HG03432 (cell line): ENCODE data around the gene PCDHB5.
"Not testable (repeated sequence)": the region's sequence is repeated elsewhere in the genome, so short reads cannot be mapped to it uniquely, and the experiment has no call there.

Source experiments
- ATAC-seq: cut with Tn5 transposase; IDR thresholded peaks from one replicate; pipeline ENCODE4 v1.9.1; 2021; ENCODE audit warnings: mild to moderate bottlenecking, moderate library complexity; ENCODE audit not compliant: unreplicated experiment

PCDHB5 gene

DNA sequence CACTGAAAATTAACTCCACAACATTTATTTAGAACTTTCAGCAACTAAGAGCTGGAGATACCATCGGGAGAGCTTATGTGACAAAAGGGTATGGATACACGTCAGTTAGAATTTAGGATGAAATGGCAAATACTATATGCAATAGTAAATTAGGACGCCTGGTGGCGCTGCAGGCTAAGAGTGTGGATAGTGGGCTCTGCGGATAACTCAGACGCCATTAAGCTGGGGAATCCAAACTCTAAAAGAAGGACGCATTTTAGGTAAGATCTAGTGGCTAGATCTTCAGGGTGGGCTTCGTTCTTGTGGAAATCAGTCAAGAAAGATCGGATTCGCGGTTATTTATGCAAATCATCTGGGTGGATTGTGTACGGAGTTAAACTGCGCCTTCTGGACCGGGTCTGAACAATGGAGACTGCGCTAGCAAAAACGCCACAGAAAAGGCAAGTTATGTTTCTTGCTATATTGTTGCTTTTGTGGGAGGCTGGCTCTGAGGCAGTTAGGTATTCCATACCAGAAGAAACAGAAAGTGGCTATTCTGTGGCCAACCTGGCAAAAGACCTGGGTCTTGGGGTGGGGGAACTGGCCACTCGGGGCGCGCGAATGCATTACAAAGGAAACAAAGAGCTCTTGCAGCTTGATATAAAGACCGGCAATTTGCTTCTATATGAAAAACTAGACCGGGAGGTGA lies at the start of gene PCDHB5:
Gene PCDHB5, plus strand, starts transcription at position 177 of the 688 bp plus-strand sequence. Its CDS starts 229 bp downstream, at position 406.
- no peak for ATAC-seq

DNA sequence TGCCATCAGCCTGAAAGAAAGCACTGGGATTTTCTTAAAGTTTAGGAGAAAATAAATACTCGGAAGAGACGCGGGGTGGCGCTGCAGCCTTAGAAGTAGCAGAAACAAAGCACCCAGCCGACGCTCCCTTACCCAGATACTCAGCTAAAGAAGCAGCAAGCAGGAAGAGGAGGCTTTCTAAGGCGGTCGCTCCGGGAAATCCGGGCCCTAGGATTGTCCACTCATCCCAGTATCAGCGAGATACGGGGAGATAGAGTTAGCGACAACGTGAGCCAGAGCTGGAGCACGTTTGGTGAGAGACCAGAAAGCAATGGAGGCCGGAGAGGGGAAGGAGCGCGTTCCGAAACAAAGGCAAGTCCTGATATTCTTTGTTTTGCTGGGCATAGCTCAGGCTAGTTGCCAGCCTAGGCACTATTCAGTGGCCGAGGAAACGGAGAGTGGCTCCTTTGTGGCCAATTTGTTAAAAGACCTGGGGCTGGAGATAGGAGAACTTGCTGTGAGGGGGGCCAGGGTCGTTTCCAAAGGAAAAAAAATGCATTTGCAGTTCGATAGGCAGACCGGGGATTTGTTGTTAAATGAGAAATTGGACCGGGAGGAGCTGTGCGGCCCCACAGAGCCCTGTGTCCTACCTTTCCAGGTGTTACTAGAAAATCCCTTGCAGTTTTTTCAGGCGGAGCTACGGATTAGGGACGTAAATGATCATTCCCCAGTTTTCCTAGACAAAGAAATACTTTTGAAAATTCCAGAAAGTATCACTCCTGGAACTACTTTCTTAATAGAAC lies 40.3 kb upstream of the PCDHB5 start, which contains the start of gene PCDHB2:
Gene PCDHB2, plus strand, starts transcription at position 135 of the 782 bp plus-strand sequence. Its CDS starts 176 bp downstream, at position 311.
- ATAC-seq: no peak

DNA sequence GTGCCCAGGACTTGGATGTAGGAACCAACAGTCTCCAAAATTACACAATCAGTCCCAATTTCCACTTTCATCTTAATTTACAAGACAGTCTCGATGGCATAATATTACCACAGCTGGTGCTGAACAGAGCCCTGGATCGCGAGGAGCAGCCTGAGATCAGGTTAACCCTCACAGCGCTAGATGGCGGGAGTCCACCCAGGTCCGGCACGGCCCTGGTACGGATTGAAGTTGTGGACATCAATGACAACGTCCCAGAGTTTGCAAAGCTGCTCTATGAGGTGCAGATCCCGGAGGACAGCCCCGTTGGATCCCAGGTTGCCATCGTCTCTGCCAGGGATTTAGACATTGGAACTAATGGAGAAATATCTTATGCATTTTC lies 39.8 kb upstream of the PCDHB5 start:
- no peak for ATAC-seq

DNA sequence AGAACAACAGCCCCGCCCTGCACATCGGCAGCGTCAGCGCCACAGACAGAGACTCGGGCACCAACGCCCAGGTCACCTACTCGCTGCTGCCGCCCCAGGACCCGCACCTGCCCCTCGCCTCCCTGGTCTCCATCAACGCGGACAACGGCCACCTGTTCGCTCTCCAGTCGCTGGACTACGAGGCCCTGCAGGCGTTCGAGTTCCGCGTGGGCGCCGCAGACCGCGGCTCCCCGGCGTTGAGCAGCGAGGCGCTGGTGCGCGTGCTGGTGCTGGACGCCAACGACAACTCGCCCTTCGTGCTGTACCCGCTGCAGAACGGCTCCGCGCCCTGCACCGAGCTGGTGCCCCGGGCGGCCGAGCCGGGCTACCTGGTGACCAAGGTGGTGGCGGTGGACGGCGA lies 38.8 kb upstream of the PCDHB5 start:
- ATAC-seq: not testable (repeated sequence)

DNA sequence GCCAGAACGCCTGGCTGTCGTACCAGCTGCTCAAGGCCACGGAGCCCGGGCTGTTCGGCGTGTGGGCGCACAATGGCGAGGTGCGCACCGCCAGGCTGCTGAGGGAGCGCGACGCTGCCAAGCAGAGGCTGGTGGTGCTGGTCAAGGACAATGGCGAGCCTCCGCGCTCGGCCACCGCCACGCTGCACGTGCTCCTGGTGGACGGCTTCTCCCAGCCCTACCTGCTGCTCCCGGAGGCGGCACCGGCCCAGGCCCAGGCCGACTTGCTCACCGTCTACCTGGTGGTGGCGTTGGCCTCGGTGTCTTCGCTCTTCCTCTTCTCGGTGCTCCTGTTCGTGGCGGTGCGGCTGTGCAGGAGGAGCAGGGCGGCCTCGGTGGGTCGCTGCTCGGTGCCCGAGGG lies 38.4 kb upstream of the PCDHB5 start:
- ATAC-seq: not testable (repeated sequence)

DNA sequence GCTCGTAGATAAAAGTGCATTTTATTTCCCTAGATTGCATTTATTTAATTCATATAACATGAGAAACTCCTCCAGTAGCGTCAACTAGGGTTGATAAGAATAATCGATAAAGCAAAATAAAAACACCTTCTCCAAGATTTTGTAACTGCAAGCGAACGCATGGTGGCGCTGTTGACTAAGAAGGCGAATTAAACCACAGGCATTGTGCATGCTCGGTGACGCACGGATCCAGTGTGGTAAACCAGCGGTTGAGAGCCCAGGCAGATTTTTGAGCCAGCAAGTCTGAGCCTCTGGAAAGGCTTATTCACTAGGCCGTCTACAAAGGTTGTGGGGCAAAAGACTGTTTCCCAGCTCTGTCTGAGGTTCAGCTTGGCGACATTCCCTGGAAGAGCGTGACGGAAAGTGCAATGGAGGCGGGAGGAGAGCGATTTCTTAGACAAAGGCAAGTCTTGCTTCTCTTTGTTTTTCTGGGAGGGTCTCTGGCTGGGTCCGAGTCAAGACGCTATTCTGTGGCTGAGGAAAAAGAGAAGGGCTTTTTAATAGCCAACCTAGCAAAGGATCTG lies 34.7 kb upstream of the PCDHB5 start, which contains the start of gene PCDHB3:
Gene PCDHB3, plus strand, starts transcription at position 231 of the 563 bp plus-strand sequence. Its CDS starts 177 bp downstream, at position 408.
- no peak for ATAC-seq

DNA sequence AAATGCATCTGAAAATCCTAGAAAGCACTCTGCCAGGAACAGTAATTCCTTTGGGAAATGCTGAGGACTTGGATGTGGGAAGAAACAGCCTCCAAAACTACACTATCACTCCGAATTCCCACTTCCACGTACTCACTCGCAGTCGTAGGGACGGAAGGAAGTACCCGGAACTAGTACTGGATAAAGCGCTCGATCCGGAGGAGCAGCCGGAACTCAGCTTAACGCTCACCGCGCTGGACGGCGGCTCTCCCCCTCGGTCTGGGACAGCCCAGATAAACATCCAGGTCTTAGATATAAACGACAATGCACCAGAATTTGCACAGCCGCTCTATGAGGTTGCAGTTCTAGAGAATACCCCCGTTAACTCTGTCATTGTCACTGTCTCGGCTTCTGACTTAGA lies 33.9 kb upstream of the PCDHB5 start:
- ATAC-seq: no peak

DNA sequence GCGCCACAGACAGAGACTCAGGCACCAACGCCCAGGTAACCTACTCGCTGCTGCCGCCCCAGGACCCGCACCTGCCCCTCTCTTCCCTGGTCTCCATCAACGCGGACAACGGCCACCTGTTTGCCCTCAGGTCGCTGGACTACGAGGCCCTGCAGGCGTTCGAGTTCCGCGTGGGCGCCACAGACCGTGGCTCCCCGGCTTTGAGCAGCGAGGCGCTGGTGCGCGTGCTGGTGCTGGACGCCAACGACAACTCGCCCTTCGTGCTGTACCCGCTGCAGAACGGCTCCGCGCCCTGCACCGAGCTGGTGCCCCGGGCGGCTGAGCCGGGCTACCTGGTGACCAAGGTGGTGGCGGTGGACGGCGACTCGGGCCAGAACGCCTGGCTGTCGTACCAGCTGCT lies 32.9 kb upstream of the PCDHB5 start:
- not testable (repeated sequence) for ATAC-seq

DNA sequence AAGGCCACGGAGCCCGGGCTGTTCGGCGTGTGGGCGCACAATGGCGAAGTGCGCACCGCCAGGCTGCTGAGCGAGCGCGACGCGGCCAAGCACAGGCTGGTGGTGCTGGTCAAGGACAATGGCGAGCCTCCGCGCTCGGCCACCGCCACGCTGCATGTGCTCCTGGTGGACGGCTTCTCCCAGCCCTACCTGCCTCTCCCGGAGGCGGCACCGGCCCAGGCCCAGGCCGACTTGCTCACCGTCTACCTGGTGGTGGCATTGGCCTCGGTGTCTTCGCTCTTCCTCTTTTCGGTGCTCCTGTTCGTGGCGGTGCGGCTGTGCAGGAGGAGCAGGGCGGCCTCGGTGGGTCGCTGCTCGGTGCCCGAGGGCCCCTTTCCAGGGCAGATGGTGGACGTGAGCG lies 32.5 kb upstream of the PCDHB5 start:
- not testable (repeated sequence) for ATAC-seq

DNA sequence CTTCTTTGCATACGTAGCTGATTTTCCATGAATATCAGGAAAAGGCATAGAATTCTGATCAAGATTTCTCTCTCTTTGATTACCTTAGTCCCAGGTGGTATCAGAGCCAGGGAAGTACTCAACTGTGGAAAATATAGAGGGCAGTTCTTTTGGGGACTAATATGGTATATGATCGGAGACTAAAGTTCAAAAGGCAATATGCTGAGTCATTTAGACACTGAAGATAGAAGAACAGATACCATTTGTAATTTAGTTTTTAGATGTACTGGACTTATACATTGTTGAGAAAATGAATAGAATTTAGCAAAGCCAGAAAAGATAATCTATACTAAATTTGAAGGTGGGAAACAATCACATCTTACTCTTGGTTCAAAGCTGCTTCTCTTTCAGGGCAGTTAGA lies 29.7 kb upstream of the PCDHB5 start:
- no peak for ATAC-seq

DNA sequence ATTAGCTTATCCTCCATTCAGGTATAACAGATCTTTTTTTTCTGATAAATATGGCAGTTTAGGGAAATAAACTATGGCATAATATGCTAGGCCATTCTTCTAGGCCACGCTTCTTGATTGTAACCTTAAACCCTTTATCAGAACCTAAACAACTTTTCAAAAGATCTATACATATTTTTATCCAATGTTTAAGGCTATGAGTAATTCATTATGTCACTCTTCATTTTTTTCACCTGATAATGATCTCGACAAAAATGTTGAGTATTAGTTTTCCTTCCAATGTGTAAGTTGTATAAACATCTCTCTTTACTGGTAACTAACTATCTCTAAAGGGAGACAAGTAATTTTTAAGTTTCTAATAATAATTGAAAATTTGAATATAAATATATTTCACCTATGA lies 15.8 kb upstream of the PCDHB5 start:
- no peak for ATAC-seq

DNA sequence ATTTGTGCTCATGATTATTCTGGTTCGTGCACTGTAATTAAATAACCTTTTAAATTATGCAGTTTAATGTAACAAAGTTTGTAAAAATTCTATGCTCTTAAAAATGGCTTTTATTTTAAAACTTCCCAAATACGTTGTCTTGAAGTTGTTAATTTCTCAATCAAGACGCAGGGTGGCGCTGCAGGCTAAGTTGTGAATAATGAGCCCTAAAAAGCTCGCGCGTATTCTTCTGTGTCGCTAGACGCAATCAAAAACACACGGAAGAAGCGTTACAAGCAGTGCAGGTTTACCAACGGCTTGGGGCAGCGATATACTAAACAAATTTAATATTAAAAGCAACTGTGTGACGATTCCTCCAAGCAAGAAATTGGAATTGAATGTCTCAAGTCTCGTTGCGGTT lies 13.4 kb upstream of the PCDHB5 start, which contains the start of gene PCDHB4:
Gene PCDHB4, plus strand, starts transcription at position 256 of the 400 bp plus-strand sequence. CDS start 181 bp downstream, outside the sequence.
- no peak for ATAC-seq

DNA sequence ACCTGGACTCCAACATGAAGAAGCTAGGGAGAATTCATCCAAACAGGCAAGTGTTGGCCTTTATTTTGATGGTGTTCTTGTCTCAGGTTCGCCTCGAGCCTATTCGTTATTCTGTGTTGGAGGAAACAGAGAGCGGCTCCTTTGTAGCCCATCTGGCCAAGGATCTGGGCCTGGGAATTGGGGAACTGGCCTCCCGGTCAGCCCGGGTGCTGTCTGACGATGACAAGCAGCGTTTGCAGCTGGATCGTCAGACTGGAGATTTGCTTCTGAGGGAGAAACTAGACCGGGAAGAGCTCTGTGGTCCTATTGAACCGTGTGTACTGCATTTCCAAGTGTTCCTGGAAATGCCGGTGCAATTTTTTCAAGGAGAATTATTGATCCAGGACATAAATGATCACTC lies 13.0 kb upstream of the PCDHB5 start:
- ATAC-seq: no peak

DNA sequence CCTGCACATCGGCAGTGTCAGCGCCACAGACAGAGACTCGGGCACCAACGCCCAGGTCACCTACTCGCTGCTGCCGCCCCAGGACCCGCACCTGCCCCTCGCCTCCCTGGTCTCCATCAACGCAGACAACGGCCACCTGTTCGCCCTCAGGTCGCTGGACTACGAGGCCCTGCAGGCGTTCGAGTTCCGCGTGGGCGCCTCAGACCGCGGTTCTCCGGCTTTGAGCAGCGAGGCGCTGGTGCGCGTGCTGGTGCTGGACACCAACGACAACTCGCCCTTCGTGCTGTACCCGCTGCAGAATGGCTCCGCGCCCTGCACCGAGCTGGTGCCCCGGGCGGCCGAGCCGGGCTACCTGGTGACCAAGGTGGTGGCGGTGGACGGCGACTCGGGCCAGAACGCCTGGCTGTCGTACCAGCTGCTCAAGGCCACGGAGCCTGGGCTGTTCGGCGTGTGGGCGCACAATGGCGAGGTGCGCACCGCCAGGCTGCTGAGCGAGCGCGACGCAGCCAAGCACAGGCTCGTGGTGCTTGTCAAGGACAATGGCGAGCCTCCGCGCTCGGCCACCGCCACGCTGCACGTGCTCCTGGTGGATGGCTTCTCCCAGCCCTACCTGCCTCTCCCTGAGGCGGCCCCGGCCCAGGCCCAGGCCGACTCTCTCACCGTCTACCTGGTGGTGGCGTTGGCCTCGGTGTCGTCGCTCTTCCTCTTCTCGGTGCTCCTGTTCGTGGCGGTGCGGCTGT lies 11.4 kb upstream of the PCDHB5 start:
- ATAC-seq: not testable (repeated sequence)

DNA sequence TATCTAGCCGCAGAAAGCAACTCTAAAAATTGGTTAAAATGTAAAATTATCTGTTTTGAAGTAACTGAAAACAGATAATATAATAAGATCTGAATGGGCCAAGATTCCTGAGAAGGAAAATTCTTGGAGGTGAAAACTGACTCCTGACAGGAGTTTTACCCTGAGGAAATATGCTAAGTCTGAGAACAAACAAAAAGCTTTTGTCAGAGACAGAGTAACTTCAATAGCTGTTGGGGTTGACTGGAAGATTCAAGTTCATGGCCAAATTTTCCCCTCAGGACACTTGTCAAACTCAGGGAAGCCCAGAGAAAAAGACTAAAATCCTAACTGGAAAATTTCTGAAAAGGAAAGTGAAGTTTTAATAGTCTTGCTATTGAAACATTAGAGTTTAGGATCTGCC lies 7.7 kb upstream of the PCDHB5 start:
- no peak for ATAC-seq

DNA sequence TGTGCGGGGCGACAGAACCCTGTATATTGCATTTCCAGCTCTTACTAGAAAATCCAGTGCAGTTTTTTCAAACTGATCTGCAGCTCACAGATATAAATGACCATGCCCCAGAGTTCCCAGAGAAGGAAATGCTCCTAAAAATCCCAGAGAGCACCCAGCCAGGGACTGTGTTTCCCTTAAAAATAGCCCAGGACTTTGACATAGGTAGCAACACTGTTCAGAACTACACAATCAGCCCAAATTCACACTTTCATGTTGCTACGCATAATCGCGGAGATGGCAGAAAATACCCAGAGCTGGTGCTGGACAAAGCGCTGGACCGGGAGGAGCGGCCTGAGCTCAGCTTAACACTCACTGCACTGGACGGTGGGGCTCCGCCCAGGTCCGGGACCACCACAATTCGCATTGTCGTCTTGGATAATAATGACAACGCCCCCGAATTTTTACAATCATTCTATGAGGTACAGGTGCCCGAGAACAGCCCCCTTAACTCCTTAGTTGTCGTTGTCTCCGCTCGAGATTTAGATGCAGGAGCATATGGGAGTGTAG lies 786 bp downstream of the PCDHB5 start:
- ATAC-seq: no peak

DNA sequence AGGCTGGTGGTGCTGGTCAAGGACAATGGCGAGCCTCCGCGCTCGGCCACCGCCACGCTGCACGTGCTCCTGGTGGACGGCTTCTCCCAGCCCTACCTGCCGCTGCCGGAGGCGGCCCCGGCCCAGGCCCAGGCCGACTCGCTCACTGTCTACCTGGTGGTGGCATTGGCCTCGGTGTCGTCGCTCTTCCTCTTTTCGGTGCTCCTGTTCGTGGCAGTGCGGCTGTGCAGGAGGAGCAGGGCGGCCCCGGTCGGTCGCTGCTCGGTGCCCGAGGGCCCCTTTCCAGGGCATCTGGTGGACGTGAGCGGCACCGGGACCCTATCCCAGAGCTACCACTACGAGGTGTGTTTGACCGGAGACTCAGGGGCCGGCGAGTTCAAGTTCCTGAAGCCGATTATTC lies 2.3 kb downstream of the PCDHB5 start:
- ATAC-seq: not testable (repeated sequence)

DNA sequence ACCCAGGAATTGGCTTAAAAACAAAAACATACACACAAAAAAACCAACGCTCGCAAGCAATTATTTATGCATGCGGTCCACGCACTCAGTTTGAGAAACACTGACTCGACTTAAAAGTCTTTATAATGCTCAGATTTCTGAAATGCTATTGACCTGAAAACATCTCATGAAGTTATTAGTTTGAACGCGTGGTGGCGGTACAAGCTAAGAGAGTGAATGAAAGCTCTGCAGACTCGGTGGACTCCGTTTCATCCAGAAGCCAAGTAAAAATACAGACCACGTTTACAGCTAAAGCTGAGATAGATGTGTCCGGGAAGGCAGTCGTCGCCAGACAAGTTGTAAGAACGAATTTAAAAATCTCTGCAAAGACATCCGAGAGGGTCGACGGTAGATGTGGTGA lies 14.8 kb downstream of the PCDHB5 start, which contains the start of gene PCDHB6:
Gene PCDHB6, plus strand, starts transcription at position 246 of the 400 bp plus-strand sequence. CDS start 201 bp downstream, outside the sequence.
- no peak for ATAC-seq

DNA sequence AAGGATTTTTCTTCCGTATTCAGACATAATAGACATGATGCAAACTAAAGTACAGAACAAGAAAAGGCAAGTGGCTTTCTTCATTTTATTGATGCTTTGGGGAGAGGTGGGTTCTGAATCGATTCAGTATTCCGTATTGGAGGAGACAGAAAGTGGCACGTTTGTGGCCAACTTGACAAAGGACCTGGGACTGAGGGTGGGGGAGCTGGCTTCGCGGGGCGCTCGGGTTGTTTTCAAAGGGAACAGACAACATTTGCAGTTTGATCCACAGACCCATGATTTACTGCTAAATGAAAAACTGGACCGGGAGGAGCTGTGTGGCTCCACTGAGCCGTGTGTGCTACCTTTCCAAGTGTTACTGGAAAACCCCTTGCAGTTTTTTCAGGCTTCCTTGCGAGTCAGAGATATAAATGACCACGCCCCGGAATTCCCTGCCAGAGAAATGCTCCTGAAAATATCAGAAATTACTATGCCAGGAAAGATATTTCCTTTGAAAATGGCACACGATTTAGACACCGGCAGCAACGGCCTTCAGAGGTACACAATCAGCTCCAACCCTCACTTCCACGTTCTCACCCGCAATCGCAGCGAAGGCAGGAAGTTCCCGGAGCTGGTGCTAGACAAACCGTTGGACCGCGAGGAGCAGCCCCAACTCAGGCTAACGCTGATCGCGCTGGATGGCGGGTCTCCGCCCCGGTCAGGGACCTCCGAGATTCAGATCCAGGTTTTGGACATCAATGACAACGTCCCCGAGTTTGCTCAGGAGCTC lies 15.4 kb downstream of the PCDHB5 start:
- no peak for ATAC-seq

DNA sequence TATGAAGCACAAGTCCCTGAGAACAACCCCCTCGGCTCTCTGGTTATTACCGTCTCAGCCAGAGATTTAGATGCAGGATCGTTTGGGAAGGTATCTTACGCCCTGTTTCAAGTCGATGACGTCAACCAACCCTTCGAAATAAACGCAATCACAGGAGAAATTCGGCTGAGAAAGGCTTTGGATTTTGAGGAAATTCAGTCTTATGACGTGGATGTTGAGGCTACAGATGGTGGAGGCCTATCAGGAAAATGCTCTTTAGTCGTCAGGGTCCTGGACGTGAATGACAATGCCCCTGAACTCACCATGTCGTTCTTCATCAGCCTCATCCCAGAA lies 16.0 kb downstream of the PCDHB5 start:
- no peak for ATAC-seq
